Panc1 (cell line): Measurements from ENCODE around the gene DNMT3A. TPM values are rescaled to one million over a fixed set of nuclear protein-coding genes. Genes with fewer than 3 reads are reported as not detected.

Experiments used
- ATAC-seq: fragments of 200-7000 bp; cut with Tn5 transposase; 2 replicates; pipeline ENCODE4 v1.9.1; 2020; ENCODE audit warnings: mild to moderate bottlenecking, moderate library complexity
- BruUV-seq: library from RNA; stranded (reverse); fragments of 400-500 nt; replicated peaks from 2 replicates; lab custom pipeline; 2021; lab: Mats Ljungman, UMichigan
- CTCF ChIA-PET: fragments of 300-600 bp; sonication (Branson Sonifier 250); formaldehyde crosslinking; loops from one replicate; lab custom pipeline; 2022; ENCODE audit warnings: antibody characterized with exemption; lab: Charles Lee
- POLR2A ChIA-PET: fragments of 300-600 bp; sonication (Branson Sonifier 250); formaldehyde crosslinking; loops from one replicate; lab custom pipeline; 2022; ENCODE audit warnings: antibody characterized with exemption; lab: Charles Lee
- DNase-seq: peaks from one replicate; pipeline ENCODE4 v3.0.0-alpha.2; 2010; ENCODE audit warnings: low read depth, low spot score
- H3K27ac ChIP-seq: 2 replicates; pipeline ENCODE4 v1.5.1; 2011; ENCODE audit warnings: mild to moderate bottlenecking, low read length, inconsistent platforms
- H3K27me3 ChIP-seq: fragments of 200-500 bp; sonication (Bioruptor generic); 2 replicates; pipeline ENCODE4 v1.6.0; 2014; ENCODE audit warnings: low read length, inconsistent platforms; ENCODE audit not compliant: control insufficient read depth, insufficient read depth
- H3K36me3 ChIP-seq: fragments of 200-500 bp; sonication (Bioruptor generic); 2 replicates; pipeline ENCODE4 v1.5.1; 2014; ENCODE audit warnings: inconsistent platforms, mild to moderate bottlenecking, low read length, moderate library complexity; ENCODE audit not compliant: control insufficient read depth, insufficient read depth
- H3K4me1 ChIP-seq: 2 replicates; pipeline ENCODE4 v1.5.1; 2011; ENCODE audit warnings: inconsistent platforms, mild to moderate bottlenecking, low read length, moderate library complexity; ENCODE audit not compliant: control insufficient read depth, insufficient read depth
- H3K4me3 ChIP-seq, 2 experiments: 2 replicates each; pipeline ENCODE4 v1.5.1; 2011 to 2012; ENCODE audit warnings: low read depth in 2 of 2, low read length in 2 of 2, mild to moderate bottlenecking in 2 of 2, inconsistent platforms in 1 of 2, moderate library complexity in 1 of 2
- H3K9me3 ChIP-seq: fragments of 200-500 bp; sonication (Bioruptor generic); 2 replicates; pipeline ENCODE4 v1.5.1; 2014; ENCODE audit warnings: low read depth, mild to moderate bottlenecking, inconsistent platforms, low read length, moderate library complexity; ENCODE audit not compliant: control insufficient read depth, insufficient read depth
- POLR2AphosphoS5 ChIP-seq: IDR thresholded peaks from 2 replicates; pipeline ENCODE4 v1.6.1; 2012; ENCODE audit warnings: mild to moderate bottlenecking, low read depth, low read length, moderate library complexity
- REST ChIP-seq, 2 experiments: IDR thresholded peaks; 2 replicates each; pipeline ENCODE4 v1.6.1; 2011 to 2012; ENCODE audit warnings: low read depth in 2 of 2, control low read depth in 1 of 2, low read length in 1 of 2, mild to moderate bottlenecking in 1 of 2, moderate library complexity in 1 of 2; ENCODE audit not compliant: insufficient read depth in 1 of 2
- SIN3A ChIP-seq: IDR thresholded peaks from 2 replicates; pipeline ENCODE4 v1.6.1; 2012; ENCODE audit warnings: low read depth, mild to moderate bottlenecking, low read length, moderate library complexity, borderline replicate concordance; ENCODE audit not compliant: insufficient read depth
- TCF7L2 ChIP-seq: IDR thresholded peaks from 2 replicates; pipeline ENCODE4 v1.6.1; 2011; ENCODE audit warnings: mild to moderate bottlenecking, low read depth, low read length, inconsistent platforms
- in situ Hi-C: cut with HindIII; loops from 2 replicates; pipeline ENCODE4 v1.10.0; 2016; ENCODE audit warnings: low sequenced_read_pairs, low pct_unique_long_range_greater_than_20kb
- intact Hi-C: fragments of 100-400 bp; cut with micrococcal nuclease; formaldehyde crosslinking; loops from one replicate; pipeline ENCODE4 v1.10.0; 2022; ENCODE audit not compliant: unreplicated experiment
- total RNA-seq: library from RNA; stranded (reverse); gene quantifications from one replicate; pipeline ENCODE4 v1.2.1, GENCODE V29; 2021; ENCODE audit not compliant: unreplicated experiment
- TF ChIP-seq, protein P1 (sequence below): fragments of 450-650 bp; IDR thresholded peaks from 2 replicates; pipeline ENCODE4 v1.5.1; 2017; ENCODE audit warnings: mild to moderate bottlenecking

Gene DNMT3A
- total RNA-seq, 1 experiment from 2014 or later = 29.3 TPM

DNA sequence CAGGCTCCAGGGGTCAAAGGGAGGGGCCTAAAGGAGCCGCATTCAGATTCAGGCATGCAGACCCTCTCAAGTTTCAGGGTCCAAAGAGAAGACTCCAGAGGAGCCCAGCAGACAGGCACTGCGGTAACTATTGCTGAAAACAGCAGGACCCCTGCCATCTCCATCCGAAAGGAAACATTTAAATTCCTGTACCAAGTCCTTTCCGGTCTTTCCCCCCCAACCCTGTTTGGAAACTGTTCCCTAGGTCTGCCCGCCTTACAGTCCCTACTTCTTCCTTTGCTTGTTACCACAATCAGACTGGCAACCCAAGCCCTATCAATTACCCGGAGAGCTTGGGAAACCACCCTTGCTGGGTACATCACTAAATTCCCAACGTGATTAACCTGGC is 82.0 kb downstream of the DNMT3A start:
- TF ChIP-seq, protein P1, sequence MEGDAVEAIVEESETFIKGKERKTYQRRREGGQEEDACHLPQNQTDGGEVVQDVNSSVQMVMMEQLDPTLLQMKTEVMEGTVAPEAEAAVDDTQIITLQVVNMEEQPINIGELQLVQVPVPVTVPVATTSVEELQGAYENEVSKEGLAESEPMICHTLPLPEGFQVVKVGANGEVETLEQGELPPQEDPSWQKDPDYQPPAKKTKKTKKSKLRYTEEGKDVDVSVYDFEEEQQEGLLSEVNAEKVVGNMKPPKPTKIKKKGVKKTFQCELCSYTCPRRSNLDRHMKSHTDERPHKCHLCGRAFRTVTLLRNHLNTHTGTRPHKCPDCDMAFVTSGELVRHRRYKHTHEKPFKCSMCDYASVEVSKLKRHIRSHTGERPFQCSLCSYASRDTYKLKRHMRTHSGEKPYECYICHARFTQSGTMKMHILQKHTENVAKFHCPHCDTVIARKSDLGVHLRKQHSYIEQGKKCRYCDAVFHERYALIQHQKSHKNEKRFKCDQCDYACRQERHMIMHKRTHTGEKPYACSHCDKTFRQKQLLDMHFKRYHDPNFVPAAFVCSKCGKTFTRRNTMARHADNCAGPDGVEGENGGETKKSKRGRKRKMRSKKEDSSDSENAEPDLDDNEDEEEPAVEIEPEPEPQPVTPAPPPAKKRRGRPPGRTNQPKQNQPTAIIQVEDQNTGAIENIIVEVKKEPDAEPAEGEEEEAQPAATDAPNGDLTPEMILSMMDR = no peak
- TF ChIP-seq SIN3A (no peak), POLR2AphosphoS5 (no peak), TCF7L2 (no peak), REST (IDR thresholded peaks at IDR 0.05; ENCODE audit: insufficient read depth in 1 of 2, low read depth in 2 of 2, low read length in 1 of 2) (no peak)
- no peaks in the 10 kb centered on the region for H3K27me3 ChIP-seq
- intact Hi-C loops (no loop called here), in situ Hi-C loops (no loop called here)
- no peaks in the 10 kb centered on the region for H3K36me3 ChIP-seq
- no TSS peak for BruUV-seq
- H3K27ac ChIP-seq = no peak overlapping the region
- no peak for DNase-seq
- no peaks in the 10 kb centered on the region for H3K9me3 ChIP-seq
- peaks cover 8% of the 10 kb centered on the region; the same call in 1 of the 2 replicates for H3K4me1 ChIP-seq
- no peak overlapping the region for H3K4me3 ChIP-seq
- ChIA-PET CTCF (no interaction called here), POLR2A (no interaction called here)
- ATAC-seq = no peak

GRCh38 chr2:25258847-25259736 is 82.6 kb downstream of the DNMT3A start:
- intact Hi-C loops = no loop called here
- no peaks in the 10 kb centered on the region for H3K36me3 ChIP-seq
- no TSS peak for BruUV-seq
- in situ Hi-C loops = no loop called here
- ATAC-seq = no peak
- H3K9me3 ChIP-seq = no peaks in the 10 kb centered on the region
- ChIA-PET CTCF (no interaction called here), POLR2A (no interaction called here)
- peaks cover 8% of the 10 kb centered on the region; the same call in 1 of the 2 replicates for H3K4me1 ChIP-seq
- H3K27me3 ChIP-seq = no peaks in the 10 kb centered on the region
- H3K27ac ChIP-seq = no peak overlapping the region
- no peak overlapping the region for H3K4me3 ChIP-seq
- TF ChIP-seq POLR2AphosphoS5 (no peak), REST (IDR thresholded peaks at IDR 0.05; ENCODE audit: insufficient read depth in 1 of 2, low read depth in 2 of 2, low read length in 1 of 2) (no peak), SIN3A (no peak), TCF7L2 (no peak)
- TF ChIP-seq, protein P1 = no peak
- DNase-seq = no peak
